Stimulated activated CD4-positive, alpha-beta T cell treated with anti-CD3 and anti-CD28 coated beads, Interleukin-4, amount 100 ng/mL, for 48 hours (primary cell): Measurements from ENCODE around the gene FHIT.
"Not testable (repeated sequence)": the region's sequence is repeated elsewhere in the genome, so short reads cannot be mapped to it uniquely, and the experiment has no call there.

Source experiments
- DNase-seq, 2 donors: peaks; one replicate each; pipeline ENCODE4 v3.0.0-alpha.2; 2020; ENCODE audit warnings: low read depth in 2 of 2

The FHIT gene

DNA sequence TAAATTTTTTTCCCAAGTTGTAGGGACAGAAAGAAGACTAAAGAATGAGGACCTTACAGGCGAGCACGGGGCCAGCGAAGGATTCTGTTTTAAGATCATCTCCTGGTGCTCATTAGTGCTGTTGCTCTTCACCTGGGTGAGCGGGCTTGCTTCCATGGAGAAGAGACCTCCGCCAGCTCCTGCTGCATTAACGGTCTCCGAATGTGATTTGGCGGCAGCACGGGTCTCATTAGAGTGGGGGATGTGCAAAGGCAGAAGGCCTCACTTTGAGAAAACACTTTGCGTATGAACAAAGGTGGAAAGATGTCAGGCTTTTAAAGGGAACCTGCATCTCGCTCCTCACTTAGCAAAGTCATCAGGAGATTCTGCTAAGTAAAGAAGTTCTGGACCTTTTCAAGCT lies 1448.0 kb downstream of the FHIT start:
- DNase-seq = no peak

GRCh38 chr3:59802453-59802852 lies 1448.8 kb downstream of the FHIT start:
- not testable (repeated sequence) for DNase-seq

- DNase-seq = no peak
Observed at GRCh38 chr3:59802045-59802444, 1449.2 kb downstream of the FHIT start.

- DNase-seq = no peak
Observed at GRCh38 chr3:59800481-59800880, 1450.8 kb downstream of the FHIT start.

GRCh38 chr3:59798372-59799086 lies 1452.7 kb downstream of the FHIT start:
- no peak for DNase-seq

DNA sequence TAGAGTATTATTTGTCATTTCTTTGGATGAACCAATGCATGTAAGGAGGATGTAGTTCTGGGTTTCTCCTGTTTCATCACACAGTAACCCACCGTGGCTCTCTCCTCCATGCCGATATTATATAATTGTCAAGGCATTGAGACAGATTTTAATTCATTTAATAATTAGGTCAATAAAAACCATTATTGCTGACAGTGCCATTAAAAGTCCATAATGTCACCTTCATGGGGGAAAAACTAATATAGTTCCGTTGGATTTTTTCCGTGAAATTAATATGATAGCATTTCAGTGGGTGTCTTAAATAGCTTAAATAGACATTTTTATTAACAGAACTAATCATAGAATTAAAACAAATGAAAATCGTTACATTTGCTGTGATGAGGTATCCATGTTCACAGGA lies 1453.7 kb downstream of the FHIT start:
- DNase-seq = no peak

GRCh38 chr3:59796456-59796855 lies 1454.8 kb downstream of the FHIT start:
- DNase-seq = no peak

DNA sequence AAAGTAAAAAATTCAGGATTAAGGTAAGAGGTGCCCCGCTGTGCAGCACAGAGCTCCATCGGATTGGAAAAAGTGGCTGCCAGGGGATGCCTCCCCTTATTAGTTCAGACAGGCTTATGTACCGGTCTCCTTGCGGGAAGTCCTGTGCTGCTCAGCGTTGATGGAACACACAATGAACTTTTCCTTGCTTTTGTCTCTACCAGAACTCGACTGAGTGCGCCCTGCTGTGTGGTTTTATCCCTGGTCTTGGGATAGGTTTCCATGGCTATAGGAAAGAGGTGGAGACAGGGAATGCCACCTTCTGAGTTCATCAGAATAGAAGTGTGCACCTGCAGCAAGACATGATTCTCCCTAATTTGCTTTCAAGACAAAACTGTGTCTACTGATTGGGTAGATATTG lies 1455.5 kb downstream of the FHIT start:
- no peak for DNase-seq

GRCh38 chr3:59793976-59794375 lies 1457.3 kb downstream of the FHIT start:
- no peak for DNase-seq

GRCh38 chr3:59791774-59792308 lies 1459.4 kb downstream of the FHIT start:
- peak in 1 of 2 donors; percentile 10 for DNase-seq

DNA sequence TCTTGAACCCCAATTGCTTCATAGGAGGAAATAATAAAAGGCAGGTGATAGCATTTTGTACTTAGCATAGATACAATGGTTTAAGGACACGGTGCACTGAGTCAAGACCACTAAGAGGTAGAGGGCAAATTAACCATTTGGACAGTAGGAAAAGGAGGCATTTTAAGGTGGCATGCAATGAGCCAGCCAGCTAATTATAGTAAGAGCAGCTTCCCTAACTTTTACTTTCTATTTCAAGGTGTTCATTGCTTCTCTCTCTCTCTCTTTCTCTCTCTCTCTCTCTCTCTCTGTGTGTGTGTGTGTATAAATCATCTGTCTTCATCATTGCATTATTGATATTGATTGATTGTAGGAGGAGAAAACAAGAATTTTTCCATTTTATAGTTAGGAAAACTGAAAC lies 1461.0 kb downstream of the FHIT start:
- DNase-seq = no peak

- no peak for DNase-seq
Observed at GRCh38 chr3:59788801-59789200, 1462.5 kb downstream of the FHIT start.

- DNase-seq = no peak
Observed at GRCh38 chr3:59788133-59788532, 1463.1 kb downstream of the FHIT start.

DNA sequence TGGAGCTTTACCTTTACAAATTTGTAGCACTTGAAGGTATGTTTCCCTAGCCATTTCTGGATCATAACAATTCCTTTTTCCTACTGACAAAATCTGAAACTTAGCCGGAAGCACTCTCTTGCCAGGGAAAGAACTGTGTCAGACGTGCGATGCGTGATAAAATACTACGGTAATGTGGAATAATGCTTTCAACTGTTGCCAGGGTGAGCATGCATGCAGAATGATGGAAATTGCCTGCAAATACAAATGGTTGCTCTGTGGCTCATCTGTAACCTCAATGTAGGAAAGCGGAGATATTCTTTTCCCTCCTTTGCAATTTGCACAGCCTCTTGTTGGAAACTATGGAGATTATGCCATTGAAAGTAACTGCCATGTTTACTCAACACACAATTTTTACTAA lies 1464.9 kb downstream of the FHIT start:
- no peak for DNase-seq

DNA sequence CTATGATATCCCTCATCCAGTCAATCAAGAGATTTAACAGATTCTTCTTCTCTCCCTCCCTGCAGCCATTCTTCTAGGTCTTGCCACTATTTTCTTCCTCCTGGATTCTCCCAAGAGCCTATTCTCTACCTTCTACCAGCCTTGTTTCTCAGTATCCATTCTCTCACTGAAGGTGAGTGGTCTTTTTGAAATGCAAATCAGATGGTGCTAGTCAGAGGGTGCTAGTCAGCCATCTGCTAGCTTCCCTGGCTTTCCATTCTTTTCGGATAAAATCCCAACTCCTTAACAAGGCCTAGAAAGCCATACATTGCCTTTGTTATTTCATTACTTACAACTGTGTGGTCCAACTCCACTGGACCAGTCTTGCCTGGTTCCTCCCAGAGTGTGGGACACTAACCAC lies 1467.1 kb downstream of the FHIT start:
- DNase-seq = no peak

- DNase-seq = peak in 1 of 2 donors; percentile 28
Observed at GRCh38 chr3:59783468-59783988, 1467.7 kb downstream of the FHIT start.

DNA sequence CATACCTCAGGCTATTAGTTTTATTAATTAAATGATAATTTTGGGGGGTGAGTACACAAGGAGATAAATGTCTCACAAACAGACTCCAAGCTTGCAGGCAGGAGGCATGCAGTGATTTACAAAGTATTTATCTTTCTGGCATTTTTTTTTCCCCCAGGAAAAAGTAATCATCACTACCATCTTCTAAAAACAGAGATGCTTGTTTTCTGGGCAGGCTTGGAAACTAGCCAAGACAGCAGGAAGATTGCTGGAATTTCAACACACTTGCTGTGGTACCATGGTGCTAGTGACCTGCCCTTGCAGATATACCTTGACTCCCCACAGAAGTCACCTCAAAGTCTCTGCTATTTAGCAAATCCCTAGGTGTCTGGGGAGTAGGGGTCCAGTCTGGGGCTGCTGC lies 1468.6 kb downstream of the FHIT start:
- no peak for DNase-seq

DNA sequence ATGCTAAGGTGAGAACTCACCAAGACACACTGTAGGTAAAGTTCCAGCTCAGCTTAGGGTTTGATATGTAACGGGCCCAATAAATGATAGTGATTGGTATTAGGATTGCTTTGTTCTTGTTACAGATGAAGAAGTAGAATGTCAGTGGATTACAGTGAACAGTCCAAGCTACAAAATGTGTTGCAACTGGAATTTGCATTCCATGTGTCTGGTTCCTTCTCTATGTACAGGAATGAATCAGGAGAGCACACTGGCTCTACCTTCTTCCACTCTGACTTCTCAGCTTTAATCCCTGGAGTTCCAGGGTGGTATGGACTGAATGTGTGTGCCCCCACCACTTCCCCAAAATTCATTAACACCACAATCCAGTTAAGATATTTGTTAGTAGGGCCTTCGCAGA lies 1471.0 kb downstream of the FHIT start:
- no peak for DNase-seq

- no peak for DNase-seq
Observed at GRCh38 chr3:59779260-59779659, 1472.0 kb downstream of the FHIT start.

- no peak for DNase-seq
Observed at GRCh38 chr3:59777667-59778077, 1473.6 kb downstream of the FHIT start.

DNA sequence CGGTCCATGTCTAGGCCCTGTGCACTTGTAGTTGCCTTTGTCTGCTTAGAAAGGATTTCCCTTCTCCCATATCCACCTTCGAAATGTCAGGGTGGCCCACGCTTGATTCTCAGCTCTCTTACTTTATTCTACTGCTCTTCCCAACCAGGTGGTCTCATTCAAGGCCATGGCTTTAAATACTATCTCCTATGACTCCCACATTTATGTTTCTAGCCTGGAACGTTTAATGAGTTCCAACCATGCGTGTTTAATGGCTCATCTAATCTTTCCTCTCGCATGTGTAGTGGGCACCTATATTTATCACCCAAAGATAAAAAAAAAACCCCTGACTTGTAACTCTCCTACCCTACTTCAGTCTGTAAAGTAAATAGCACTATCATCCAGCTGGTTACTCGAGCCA lies 1474.2 kb downstream of the FHIT start:
- no peak for DNase-seq

DNA sequence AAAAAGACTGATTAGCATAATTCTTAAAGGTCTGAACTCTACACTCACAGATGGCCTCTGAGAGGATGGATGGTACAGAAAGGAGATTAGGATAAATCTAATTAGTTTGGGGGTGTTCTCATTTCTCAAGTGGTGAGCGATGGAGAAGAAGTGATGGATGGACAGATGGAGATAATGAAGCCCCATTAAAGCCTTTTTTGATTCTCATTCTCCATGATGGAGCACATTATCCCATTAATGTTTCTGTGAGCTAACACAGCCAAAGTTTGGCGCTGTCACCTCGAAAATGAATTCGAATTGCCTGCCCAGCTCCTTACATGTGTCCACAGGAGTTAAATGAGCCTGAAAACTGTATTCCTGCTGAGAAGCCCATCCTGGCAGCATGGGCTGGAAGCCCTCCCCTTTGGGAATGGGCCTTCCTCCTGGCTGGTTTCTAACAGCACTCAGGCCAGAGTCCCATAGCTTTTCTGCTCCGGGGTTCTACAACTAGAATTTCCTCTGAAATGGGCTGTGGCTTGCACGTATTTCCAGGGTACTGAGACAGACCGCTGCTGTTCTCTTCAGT lies 1475.4 kb downstream of the FHIT start:
- DNase-seq = no peak

- no peak for DNase-seq
Observed at GRCh38 chr3:59775106-59775505, 1476.1 kb downstream of the FHIT start.
